Karpas-422 (cell line): ENCODE measurements around the gene STOML2. TPM values are rescaled to one million over a fixed set of nuclear protein-coding genes. Genes with fewer than 3 reads are reported as not detected.

Source experiments
- DNase-seq: peaks from one replicate; pipeline ENCODE4 v3.0.0-alpha.2; 2015
- H2AFZ ChIP-seq: fragments of 200-600 bp; sonication (generic); 2 replicates; pipeline ENCODE4 v1.6.1; 2014; ENCODE audit warnings: antibody characterized with exemption, low read length, mixed read lengths
- H3K27ac ChIP-seq: fragments of 200-600 bp; sonication (generic); 2 replicates; pipeline ENCODE4 v1.5.1; 2014; ENCODE audit warnings: mild to moderate bottlenecking, low read length, moderate library complexity
- H3K27me3 ChIP-seq: fragments of 200-600 bp; sonication (generic); 2 replicates; pipeline ENCODE4 v1.6.1; 2014; ENCODE audit warnings: low read length, mixed read lengths
- H3K36me3 ChIP-seq: fragments of 200-600 bp; sonication (generic); 2 replicates; pipeline ENCODE4 v1.6.1; 2014; ENCODE audit warnings: low read length, mixed read lengths; ENCODE audit not compliant: insufficient read depth
- H3K4me1 ChIP-seq: fragments of 200-600 bp; sonication (generic); 2 replicates; pipeline ENCODE4 v1.6.1; 2014; ENCODE audit warnings: mild to moderate bottlenecking, low read length, mixed read lengths
- H3K4me2 ChIP-seq: fragments of 200-600 bp; sonication (generic); 2 replicates; pipeline ENCODE4 v1.6.1; 2014; ENCODE audit warnings: low read length, low read depth, mild to moderate bottlenecking; ENCODE audit not compliant: poor library complexity, severe bottlenecking
- H3K4me3 ChIP-seq: fragments of 200-600 bp; sonication (generic); 2 replicates; pipeline ENCODE4 v1.5.1; 2014; ENCODE audit warnings: mild to moderate bottlenecking, antibody characterized with exemption, low read length, mixed read lengths
- H3K79me2 ChIP-seq: fragments of 200-600 bp; sonication (generic); 2 replicates; pipeline ENCODE4 v1.6.1; 2014; ENCODE audit warnings: mild to moderate bottlenecking, low read length, mixed read lengths
- H3K9ac ChIP-seq: fragments of 200-600 bp; sonication (generic); 2 replicates; pipeline ENCODE4 v1.6.0; 2014; ENCODE audit warnings: low read length
- H3K9me2 ChIP-seq: fragments of 200-600 bp; sonication (generic), shearing (Covaris generic); replicated peaks from 2 replicates; pipeline ENCODE4 v1.6.0; 2014; ENCODE audit warnings: mild to moderate bottlenecking, low read length, moderate library complexity; ENCODE audit not compliant: insufficient read depth
- H3K9me3 ChIP-seq: fragments of 300-700, 200-600 bp; sonication (generic); 2 replicates; pipeline ENCODE4 v1.6.1; 2014; ENCODE audit warnings: low read length, mixed read lengths
- H4K20me1 ChIP-seq: fragments of 200-600 bp; sonication (generic); 2 replicates; pipeline ENCODE4 v1.6.1; 2014; ENCODE audit warnings: mild to moderate bottlenecking, antibody characterized with exemption, low read length, low read depth; ENCODE audit not compliant: insufficient read depth
- total RNA-seq: library from RNA; depleted of rRNA; stranded (reverse); fragments of >200 nt; shearing (Covaris generic); gene quantifications from 2 replicates; pipeline ENCODE4 v1.2.3, GENCODE V29; 2014; ENCODE audit warnings: low replicate concordance

The STOML2 gene
- total RNA-seq, 1 experiment from 2014 or later: 141 TPM

GRCh38 chr9:35104586-35104985 is 1.7 kb upstream of the STOML2 start:
- Histone ChIP-seq H3K9ac (no peak overlapping the region), H3K9me2 (no peaks in the 10 kb centered on the region), H2AFZ (no peak overlapping the region), H3K9me3 (no peaks in the 10 kb centered on the region), H3K4me3 (no peak overlapping the region), H3K79me2 (peaks cover 21% of the 10 kb centered on the region), H3K27ac (no peak overlapping the region), H4K20me1 (no peaks in the 10 kb centered on the region), H3K36me3 (peaks cover 4% of the 10 kb centered on the region; the same call in 1 of the 2 replicates), H3K4me2 (no peak overlapping the region), H3K4me1 (peaks cover 21% of the 10 kb centered on the region), H3K27me3 (no peaks in the 10 kb centered on the region)
- no peak for DNase-seq

- peak overlapping the region; percentile 74 for H3K9ac ChIP-seq
- H2AFZ ChIP-seq: peak overlapping the region; percentile 86; the same call in 1 of the 2 replicates
- no peak overlapping the region; the same call in 1 of the 2 replicates for H3K27ac ChIP-seq
- no peak for DNase-seq
- no peaks in the 10 kb centered on the region for H4K20me1 ChIP-seq
- peak overlapping the region; percentile 84 for H3K4me2 ChIP-seq
- no peaks in the 10 kb centered on the region for H3K9me2 ChIP-seq
- H3K9me3 ChIP-seq: no peaks in the 10 kb centered on the region
- no peaks in the 10 kb centered on the region for H3K27me3 ChIP-seq
- peaks cover 4% of the 10 kb centered on the region; the same call in 1 of the 2 replicates for H3K36me3 ChIP-seq
- H3K4me3 ChIP-seq: peak overlapping the region; percentile 77
- H3K79me2 ChIP-seq: peaks cover 21% of the 10 kb centered on the region
- H3K4me1 ChIP-seq: peaks cover 21% of the 10 kb centered on the region
These were observed 795 bp upstream of the STOML2 start for GRCh38 chr9:35103660-35104191.

GRCh38 chr9:35102465-35102768 is 514 bp downstream of the STOML2 start:
- no peak for DNase-seq
- peaks cover 21% of the 10 kb centered on the region for H3K4me1 ChIP-seq
- H3K27me3 ChIP-seq: no peaks in the 10 kb centered on the region
- H3K79me2 ChIP-seq: peaks cover 21% of the 10 kb centered on the region
- no peak overlapping the region for H3K27ac ChIP-seq
- H4K20me1 ChIP-seq: no peaks in the 10 kb centered on the region
- no peak overlapping the region for H2AFZ ChIP-seq
- H3K36me3 ChIP-seq: peaks cover 4% of the 10 kb centered on the region; the same call in 1 of the 2 replicates
- no peaks in the 10 kb centered on the region for H3K9me2 ChIP-seq
- H3K4me2 ChIP-seq: peak overlapping the region; percentile 84
- H3K4me3 ChIP-seq: peak overlapping the region; percentile 77
- peak overlapping the region; percentile 87 for H3K9ac ChIP-seq
- H3K9me3 ChIP-seq: no peaks in the 10 kb centered on the region

GRCh38 chr9:35097573-35097972 is 5.4 kb downstream of the STOML2 start:
- Histone ChIP-seq H3K4me3 (no peak overlapping the region), H4K20me1 (no peaks in the 10 kb centered on the region), H3K27me3 (no peaks in the 10 kb centered on the region), H2AFZ (no peak overlapping the region), H3K4me2 (no peak overlapping the region), H3K9ac (no peak overlapping the region), H3K4me1 (peaks cover 29% of the 10 kb centered on the region), H3K36me3 (peaks cover 4% of the 10 kb centered on the region; the same call in 1 of the 2 replicates), H3K27ac (no peak overlapping the region), H3K9me3 (no peaks in the 10 kb centered on the region), H3K9me2 (no peaks in the 10 kb centered on the region), H3K79me2 (peaks cover 36% of the 10 kb centered on the region)
- no peak for DNase-seq

- Histone ChIP-seq H3K27ac (peak within 1 kb of the TSS; percentile 73), H3K36me3 (peaks cover 4% of the 10 kb centered on the region; the same call in 1 of the 2 replicates), H3K4me1 (peaks cover 17% of the 10 kb centered on the region), H3K9ac (peak within 1 kb of the TSS; percentile 88), H3K4me3 (peak within 1 kb of the TSS; percentile 73), H3K27me3 (no peaks in the 10 kb centered on the region), H3K9me3 (no peaks in the 10 kb centered on the region), H3K9me2 (no peaks in the 10 kb centered on the region), H3K79me2 (peaks cover 23% of the 10 kb centered on the region), H4K20me1 (no peaks in the 10 kb centered on the region), H2AFZ (peak within 1 kb of the TSS; percentile 35; the same call in 1 of the 2 replicates), H3K4me2 (peak within 1 kb of the TSS; percentile 60)
- DNase-seq: peak; percentile 95
These were observed 6.7 kb downstream of the STOML2 start, which contains the start of gene PIGO for GRCh38 chr9:35096035-35096849. Gene PIGO, minus strand, starts transcription at chr9:35096591. Its CDS starts 1,026 bp downstream, at chr9:35095565.

- H3K36me3 ChIP-seq: peaks cover 24% of the 10 kb centered on the region
- no peak overlapping the region for H3K27ac ChIP-seq
- H3K9me2 ChIP-seq: no peaks in the 10 kb centered on the region
- H3K4me1 ChIP-seq: peaks cover 12% of the 10 kb centered on the region
- H3K79me2 ChIP-seq: peaks cover 19% of the 10 kb centered on the region
- no peak for DNase-seq
- H3K9me3 ChIP-seq: no peaks in the 10 kb centered on the region
- no peaks in the 10 kb centered on the region for H4K20me1 ChIP-seq
- no peak overlapping the region for H3K4me2 ChIP-seq
- no peaks in the 10 kb centered on the region for H3K27me3 ChIP-seq
- H3K4me3 ChIP-seq: no peak overlapping the region
- no peak overlapping the region for H2AFZ ChIP-seq
- no peak overlapping the region for H3K9ac ChIP-seq
These were observed 11.4 kb downstream of the STOML2 start for GRCh38 chr9:35091536-35091935.

GRCh38 chr9:35089434-35089833 is 13.5 kb downstream of the STOML2 start:
- Histone ChIP-seq H3K4me1 (no peaks in the 10 kb centered on the region), H3K36me3 (peaks cover 24% of the 10 kb centered on the region), H3K9me3 (no peaks in the 10 kb centered on the region), H3K27me3 (no peaks in the 10 kb centered on the region), H3K4me2 (no peak overlapping the region), H3K79me2 (peaks cover 3% of the 10 kb centered on the region; the same call in 1 of the 2 replicates), H4K20me1 (no peaks in the 10 kb centered on the region), H3K9ac (no peak overlapping the region), H3K4me3 (no peak overlapping the region), H3K9me2 (no peaks in the 10 kb centered on the region), H3K27ac (no peak overlapping the region), H2AFZ (no peak overlapping the region)
- DNase-seq: no peak

- H3K9me3 ChIP-seq: no peaks in the 10 kb centered on the region
- no peaks in the 10 kb centered on the region for H4K20me1 ChIP-seq
- no peak for DNase-seq
- H3K9me2 ChIP-seq: no peaks in the 10 kb centered on the region
- H3K4me2 ChIP-seq: no peak overlapping the region
- peaks cover 15% of the 10 kb centered on the region for H3K36me3 ChIP-seq
- no peak overlapping the region for H3K27ac ChIP-seq
- H3K79me2 ChIP-seq: no peaks in the 10 kb centered on the region
- no peak overlapping the region for H3K4me3 ChIP-seq
- H3K27me3 ChIP-seq: no peaks in the 10 kb centered on the region
- H2AFZ ChIP-seq: no peak overlapping the region
- no peak overlapping the region for H3K9ac ChIP-seq
- H3K4me1 ChIP-seq: peaks cover 9% of the 10 kb centered on the region
These were observed 17.9 kb downstream of the STOML2 start for GRCh38 chr9:35085078-35085477.
